Activated naive CD4-positive, alpha-beta T cell treated with anti-CD3 and anti-CD28 coated beads, Interleukin-2, amount 50 U/mL, for 16 hours (primary cell): Measurements from ENCODE around the gene PPP2R5C.
"Not testable (repeated sequence)": the region's sequence is repeated elsewhere in the genome, so short reads cannot be mapped to it uniquely, and the experiment has no call there.

Experiments used
- DNase-seq: peaks from one replicate; pipeline ENCODE4 v3.0.0-alpha.2; 2020

The PPP2R5C gene

GRCh38 chr14:101761032-101761880 is at the start of gene PPP2R5C:
Gene PPP2R5C, plus strand, starts transcription at chr14:101761709. Its CDS starts 185 bp downstream, at chr14:101761894.
- peak; percentile 85 for DNase-seq

DNA sequence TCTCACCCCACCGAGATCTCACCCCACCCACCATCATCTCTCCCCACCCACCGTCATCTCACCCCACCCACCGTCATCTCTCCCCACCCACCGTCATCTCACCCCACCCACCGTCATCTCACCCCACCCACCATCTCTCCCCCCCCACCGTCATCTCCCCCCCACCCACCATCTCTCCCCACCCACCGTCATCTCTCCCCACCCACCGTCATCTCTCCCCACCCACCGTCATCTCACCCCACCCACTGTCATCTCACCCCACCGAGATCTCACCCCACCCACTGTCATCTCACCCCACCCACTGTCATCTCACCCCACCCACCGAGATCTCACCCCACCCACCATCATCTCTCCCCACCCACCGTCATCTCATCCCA is 49.7 kb upstream of the PPP2R5C start:
- DNase-seq: not testable (repeated sequence)

GRCh38 chr14:101712341-101712740 is 49.2 kb upstream of the PPP2R5C start:
- DNase-seq: not testable (repeated sequence)

DNA sequence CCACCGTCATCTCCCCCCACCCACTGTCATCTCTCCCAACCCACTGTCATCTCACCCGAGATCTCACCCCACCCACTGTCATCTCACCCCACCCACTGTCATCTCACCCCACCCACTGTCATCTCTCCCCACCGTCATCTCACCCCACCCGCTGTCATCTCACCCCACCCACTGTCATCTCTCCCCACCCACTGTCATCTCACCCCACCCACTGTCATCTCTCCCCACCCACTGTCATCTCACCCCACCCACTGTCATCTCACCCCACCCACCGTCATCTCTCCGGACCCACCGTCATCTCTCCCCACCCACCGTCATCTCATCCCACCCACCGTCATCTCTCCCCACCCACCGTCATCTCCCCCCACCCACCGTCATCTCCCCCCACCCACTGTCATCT is 48.4 kb upstream of the PPP2R5C start:
- DNase-seq: not testable (repeated sequence)

- no peak for DNase-seq
These were observed 47.7 kb upstream of the PPP2R5C start for GRCh38 chr14:101713621-101714349.

GRCh38 chr14:101714394-101714793 is 47.1 kb upstream of the PPP2R5C start:
- DNase-seq: no peak

- no peak for DNase-seq
These were observed 46.1 kb upstream of the PPP2R5C start for GRCh38 chr14:101715210-101716076.

GRCh38 chr14:101716077-101716950 is 45.2 kb upstream of the PPP2R5C start:
- DNase-seq: no peak

- DNase-seq: no peak
These were observed 44.4 kb upstream of the PPP2R5C start for GRCh38 chr14:101716956-101717662.

DNA sequence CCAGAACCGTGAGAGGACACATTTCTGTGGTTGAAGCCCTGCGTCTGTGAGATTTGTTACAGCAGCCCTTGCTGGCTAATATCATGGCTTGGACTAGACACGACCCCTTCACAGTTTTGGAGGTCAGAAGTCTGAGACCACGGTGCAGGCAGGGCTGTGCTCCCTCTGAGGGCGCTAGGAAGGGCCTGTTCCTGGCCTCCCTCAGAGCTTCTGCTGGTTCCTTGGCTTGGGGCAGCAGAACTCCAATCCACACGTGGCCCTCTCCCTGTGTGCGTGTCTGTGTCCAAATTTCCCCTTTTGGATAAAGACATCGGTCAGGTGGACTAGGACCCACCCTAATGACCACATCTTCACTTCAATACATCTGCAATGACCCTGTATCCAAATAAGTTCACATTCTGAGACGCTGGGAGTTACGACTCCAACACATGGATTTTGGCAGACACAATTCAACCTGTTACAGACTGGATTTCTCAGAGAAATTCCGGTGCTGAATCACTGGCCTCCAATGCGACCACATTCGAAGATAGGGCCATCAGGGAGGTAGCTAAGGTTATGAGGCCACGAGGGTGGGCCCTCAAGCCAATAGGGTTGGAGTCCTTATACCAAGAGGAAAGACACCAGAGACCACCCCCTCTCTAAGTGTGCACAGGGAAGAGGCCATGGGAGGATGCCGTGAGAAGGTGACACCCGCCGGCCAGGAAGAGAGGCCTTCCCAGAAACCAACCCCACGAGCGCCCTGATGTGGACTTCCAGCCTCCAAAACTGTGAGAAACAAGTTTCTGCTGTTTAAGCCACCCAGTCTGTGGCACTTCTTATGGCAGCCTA is 43.6 kb upstream of the PPP2R5C start:
- DNase-seq: no peak

DNA sequence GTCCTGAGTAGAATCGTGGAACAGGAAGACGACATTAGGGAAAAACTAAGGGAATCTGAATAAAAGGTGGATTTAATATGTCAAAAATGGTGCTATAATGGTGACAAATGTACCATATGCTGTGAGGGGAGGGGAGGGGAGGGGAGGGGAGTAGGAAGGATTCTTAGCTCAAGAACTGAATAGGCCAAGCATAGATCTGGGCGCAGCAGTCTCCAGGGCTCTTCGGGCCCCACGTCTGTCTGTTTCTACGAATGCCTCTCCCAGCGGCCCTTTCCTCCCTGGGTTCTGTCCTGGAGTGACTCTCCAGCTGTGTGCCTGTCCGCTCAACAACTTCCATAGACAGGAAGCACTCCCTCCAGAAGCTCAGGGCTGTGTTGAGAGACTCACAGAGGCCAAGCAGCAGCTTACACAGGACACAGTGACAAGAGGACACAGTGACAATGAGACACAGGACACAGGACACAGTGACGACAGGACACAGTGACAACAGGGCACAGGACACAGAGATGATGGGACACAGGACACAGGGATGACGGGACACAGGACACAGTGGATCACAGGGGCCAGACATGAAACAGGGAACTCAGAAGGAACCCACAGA is 42.4 kb upstream of the PPP2R5C start:
- no peak for DNase-seq

DNA sequence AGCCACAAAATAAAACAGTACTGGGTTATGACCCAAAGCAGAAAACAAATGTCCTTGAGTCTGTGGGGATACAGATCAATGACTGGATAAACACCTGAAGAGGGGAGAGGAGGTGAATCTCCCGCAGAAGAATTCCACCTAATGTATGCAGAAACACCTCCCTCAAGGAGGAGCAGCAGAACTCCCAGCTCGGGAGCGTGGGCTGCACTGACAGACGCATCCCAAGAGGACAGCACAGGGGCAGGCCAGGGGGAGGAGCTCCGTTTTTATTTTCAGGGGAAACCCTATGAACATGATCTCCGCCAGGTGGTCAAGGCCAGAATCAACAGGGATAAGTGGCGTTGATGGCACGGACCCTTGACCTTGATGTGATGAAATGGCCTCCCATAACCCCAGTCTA is 41.8 kb upstream of the PPP2R5C start:
- DNase-seq: no peak

DNA sequence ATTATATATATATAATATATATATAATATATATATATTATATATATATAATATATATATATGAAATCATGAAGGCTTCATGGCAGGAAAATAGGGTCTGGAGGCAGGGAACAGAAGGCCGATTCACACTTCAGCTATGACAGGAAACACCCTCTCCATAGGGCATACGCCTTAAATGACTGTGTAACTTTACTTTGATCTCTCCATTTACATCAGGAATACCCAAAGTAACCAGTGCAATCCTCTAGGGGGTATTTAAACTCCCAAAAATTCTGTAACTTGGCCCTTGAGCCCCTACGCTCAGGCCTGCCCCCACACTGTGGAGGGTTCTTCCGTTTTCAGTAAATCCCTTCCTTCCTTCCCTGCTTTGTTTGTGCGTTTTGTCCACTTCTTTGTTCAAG is 40.4 kb upstream of the PPP2R5C start:
- DNase-seq: no peak

- peak; percentile 57 for DNase-seq
These were observed 39.4 kb upstream of the PPP2R5C start for GRCh38 chr14:101721951-101722661.

- no peak for DNase-seq
These were observed 38.4 kb upstream of the PPP2R5C start for GRCh38 chr14:101723061-101723595.

GRCh38 chr14:101725652-101726051 is 35.9 kb upstream of the PPP2R5C start:
- DNase-seq: not testable (repeated sequence)

DNA sequence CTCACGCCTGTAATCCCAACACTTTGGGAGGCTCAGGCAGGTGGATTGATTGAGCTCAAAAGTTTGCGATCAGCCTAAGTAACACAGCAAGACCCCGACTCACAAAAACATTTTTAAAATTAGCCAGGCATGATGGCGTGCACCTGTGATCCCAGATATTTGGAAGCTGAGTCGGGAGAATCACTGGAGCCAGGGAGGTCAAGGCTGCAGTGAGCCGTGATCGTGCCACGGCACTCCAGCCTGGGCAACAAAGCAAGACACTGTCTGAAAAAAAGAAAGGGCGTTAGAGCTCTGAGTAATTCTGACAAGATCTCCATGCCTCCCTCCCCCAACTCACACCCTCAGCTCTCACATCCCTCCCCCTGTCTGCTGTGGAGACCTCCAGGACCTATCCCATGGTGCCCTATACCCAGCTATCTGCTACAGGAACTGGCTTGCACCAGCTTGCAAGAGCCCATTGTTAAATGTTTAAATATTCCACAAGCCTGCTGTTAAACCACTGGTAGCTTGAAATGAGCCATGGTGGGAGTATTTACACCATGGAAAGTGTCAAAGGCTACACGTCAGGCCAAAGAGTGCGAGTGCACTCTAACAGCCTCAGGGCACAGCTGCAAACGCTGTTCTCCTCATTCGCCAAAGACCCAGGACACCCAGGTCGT is 35.1 kb upstream of the PPP2R5C start:
- no peak for DNase-seq

- no peak for DNase-seq
These were observed 34.6 kb upstream of the PPP2R5C start for GRCh38 chr14:101726954-101727302.
